ENCODE measurements around the gene DEPDC1. TPM values are rescaled to one million over a fixed set of nuclear protein-coding genes. Genes with fewer than 3 reads are reported as not detected.
"Not testable (repeated sequence)": the region's sequence is repeated elsewhere in the genome, so short reads cannot be mapped to it uniquely, and the experiment has no call there.

DEPDC1 gene
- total RNA-seq, 1 donor from 2014 or later = 4.6 TPM

DNA sequence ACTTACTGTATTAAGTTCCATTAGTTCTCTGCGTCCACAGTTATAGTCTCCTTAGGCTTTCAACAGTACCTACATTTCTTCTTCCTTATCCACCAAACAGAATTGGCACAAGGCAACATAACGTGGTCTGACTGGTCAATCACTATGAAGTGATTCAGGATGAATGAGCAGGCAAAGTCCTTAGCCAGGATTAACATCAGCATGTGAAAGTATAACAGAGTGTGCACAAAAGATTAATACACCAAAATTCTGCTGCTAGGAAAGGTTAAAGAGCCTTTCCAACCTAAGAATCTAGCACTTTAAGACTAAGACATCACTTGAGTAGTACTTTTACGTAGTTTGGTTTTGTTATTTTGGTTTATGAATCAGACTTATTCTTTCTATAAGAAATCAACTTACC, 15.8 kb downstream of the DEPDC1 start:
- H3K9me3 Mint-ChIP-seq (ENCODE audit: unreplicated experiment) = no peaks in the 10 kb centered on the region
- no peak for DNase-seq (ENCODE audit: low spot score)
- H3K36me3 Mint-ChIP-seq (ENCODE audit: low read depth, unreplicated experiment) = no peaks in the 10 kb centered on the region
- no peaks in the 10 kb centered on the region for H3K4me1 Mint-ChIP-seq (ENCODE audit: unreplicated experiment)
- H3K27ac Mint-ChIP-seq (ENCODE audit: unreplicated experiment) = no peak overlapping the region
- H3K27me3 Mint-ChIP-seq (ENCODE audit: unreplicated experiment) = no peaks in the 10 kb centered on the region
- TF ChIP-seq, protein P1, sequence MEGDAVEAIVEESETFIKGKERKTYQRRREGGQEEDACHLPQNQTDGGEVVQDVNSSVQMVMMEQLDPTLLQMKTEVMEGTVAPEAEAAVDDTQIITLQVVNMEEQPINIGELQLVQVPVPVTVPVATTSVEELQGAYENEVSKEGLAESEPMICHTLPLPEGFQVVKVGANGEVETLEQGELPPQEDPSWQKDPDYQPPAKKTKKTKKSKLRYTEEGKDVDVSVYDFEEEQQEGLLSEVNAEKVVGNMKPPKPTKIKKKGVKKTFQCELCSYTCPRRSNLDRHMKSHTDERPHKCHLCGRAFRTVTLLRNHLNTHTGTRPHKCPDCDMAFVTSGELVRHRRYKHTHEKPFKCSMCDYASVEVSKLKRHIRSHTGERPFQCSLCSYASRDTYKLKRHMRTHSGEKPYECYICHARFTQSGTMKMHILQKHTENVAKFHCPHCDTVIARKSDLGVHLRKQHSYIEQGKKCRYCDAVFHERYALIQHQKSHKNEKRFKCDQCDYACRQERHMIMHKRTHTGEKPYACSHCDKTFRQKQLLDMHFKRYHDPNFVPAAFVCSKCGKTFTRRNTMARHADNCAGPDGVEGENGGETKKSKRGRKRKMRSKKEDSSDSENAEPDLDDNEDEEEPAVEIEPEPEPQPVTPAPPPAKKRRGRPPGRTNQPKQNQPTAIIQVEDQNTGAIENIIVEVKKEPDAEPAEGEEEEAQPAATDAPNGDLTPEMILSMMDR (IDR thresholded peaks at IDR 0.05; ENCODE audit: unreplicated experiment) = no peak
- no peak overlapping the region for H3K4me3 Mint-ChIP-seq (ENCODE audit: unreplicated experiment)

DNA sequence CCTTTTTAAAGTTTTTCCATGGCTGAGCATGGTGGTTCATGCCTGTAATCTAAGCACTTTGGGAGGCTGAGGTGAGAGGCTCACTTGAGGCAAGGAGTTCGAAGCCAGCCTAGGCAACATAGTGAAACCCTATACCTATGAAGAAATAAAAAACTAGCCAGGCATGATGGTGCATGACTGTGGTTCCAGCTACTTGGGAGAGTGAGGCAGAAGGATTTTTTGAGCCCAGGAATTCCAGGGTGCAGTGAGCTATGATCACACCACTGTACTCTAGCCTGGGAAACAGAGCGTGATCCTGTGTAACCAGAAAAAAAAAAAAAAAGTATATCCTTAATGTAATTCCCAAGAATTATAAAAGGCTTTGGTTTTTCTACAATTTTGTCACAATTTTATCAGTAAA, 17.4 kb downstream of the DEPDC1 start:
- Mint-ChIP-seq H3K4me3 (ENCODE audit: unreplicated experiment) (no peak overlapping the region), H3K36me3 (ENCODE audit: low read depth, unreplicated experiment) (no peaks in the 10 kb centered on the region), H3K27ac (ENCODE audit: unreplicated experiment) (no peak overlapping the region), H3K27me3 (ENCODE audit: unreplicated experiment) (no peaks in the 10 kb centered on the region), H3K4me1 (ENCODE audit: unreplicated experiment) (no peaks in the 10 kb centered on the region), H3K9me3 (ENCODE audit: unreplicated experiment) (no peaks in the 10 kb centered on the region)
- TF ChIP-seq, protein P1 (IDR thresholded peaks at IDR 0.05; ENCODE audit: unreplicated experiment) = no peak
- no peak for DNase-seq (ENCODE audit: low spot score)

DNA sequence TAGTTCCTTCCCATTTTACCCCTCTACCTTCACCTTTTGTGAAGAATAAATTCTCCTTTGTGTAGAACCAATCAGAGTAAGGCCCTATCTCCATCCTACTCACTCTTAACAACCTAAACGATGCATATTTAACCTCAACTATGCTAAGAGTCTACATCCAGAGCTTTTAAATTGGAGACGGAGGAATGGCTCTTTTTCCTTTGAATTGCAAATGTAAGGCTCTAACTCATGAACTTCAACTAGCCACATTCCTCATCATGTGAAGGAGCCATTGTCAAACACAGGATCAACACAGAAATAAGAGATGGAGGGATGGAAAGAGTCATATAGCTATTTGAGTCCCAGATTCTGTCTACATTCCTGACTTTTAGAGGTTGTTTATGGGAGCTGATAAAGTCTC, 18.2 kb downstream of the DEPDC1 start:
- TF ChIP-seq, protein P1 (IDR thresholded peaks at IDR 0.05; ENCODE audit: unreplicated experiment) = no peak
- Mint-ChIP-seq H3K27me3 (ENCODE audit: unreplicated experiment) (no peaks in the 10 kb centered on the region), H3K4me3 (ENCODE audit: unreplicated experiment) (no peak overlapping the region), H3K27ac (ENCODE audit: unreplicated experiment) (no peak overlapping the region), H3K4me1 (ENCODE audit: unreplicated experiment) (no peaks in the 10 kb centered on the region), H3K9me3 (ENCODE audit: unreplicated experiment) (no peaks in the 10 kb centered on the region), H3K36me3 (ENCODE audit: low read depth, unreplicated experiment) (no peaks in the 10 kb centered on the region)
- no peak for DNase-seq (ENCODE audit: low spot score)

DNA sequence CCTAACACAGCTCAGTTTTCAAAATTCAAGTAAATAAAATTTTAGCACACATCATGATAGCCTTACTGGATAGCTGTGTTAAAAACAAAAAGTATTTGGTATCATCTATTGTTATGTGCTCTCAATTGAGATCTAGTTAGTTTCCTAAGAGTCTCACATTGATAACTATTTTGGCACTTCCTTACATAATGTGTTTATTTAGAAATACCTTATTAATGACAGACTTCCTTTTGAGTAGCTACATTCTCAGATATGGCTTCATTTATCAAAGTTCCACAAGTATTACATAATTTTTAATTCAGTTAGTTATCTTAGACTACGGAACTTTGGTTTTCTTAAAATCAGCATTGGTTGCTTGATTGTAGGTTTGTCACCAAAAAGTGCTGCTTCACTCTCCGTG, 20.3 kb downstream of the DEPDC1 start:
- not testable (repeated sequence) for H3K4me1 Mint-ChIP-seq (ENCODE audit: unreplicated experiment); H3K27me3 Mint-ChIP-seq (ENCODE audit: unreplicated experiment); H3K4me3 Mint-ChIP-seq (ENCODE audit: unreplicated experiment); H3K36me3 Mint-ChIP-seq (ENCODE audit: low read depth, unreplicated experiment); H3K9me3 Mint-ChIP-seq (ENCODE audit: unreplicated experiment); H3K27ac Mint-ChIP-seq (ENCODE audit: unreplicated experiment); DNase-seq (ENCODE audit: low spot score)

DNA sequence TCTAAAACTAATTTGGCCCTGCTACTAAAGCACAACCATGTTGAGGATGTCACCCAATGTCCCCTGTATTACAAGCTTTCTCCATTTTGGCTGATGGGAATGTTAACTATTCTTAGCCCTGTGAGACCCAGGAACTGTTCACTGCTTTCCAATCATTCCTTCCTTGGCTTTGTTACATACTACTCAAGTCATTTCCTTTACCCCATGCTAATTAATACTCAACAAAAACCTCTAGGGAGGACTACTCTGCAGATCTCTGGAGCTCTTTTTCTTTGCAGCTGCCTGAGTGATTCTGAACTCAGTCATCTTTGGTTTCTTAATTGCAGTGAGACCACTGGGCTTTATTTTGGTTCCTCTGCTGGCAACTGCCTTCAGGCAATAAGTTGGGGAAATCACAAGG, 23.8 kb downstream of the DEPDC1 start:
- no peaks in the 10 kb centered on the region for H3K9me3 Mint-ChIP-seq (ENCODE audit: unreplicated experiment)
- no peaks in the 10 kb centered on the region for H3K36me3 Mint-ChIP-seq (ENCODE audit: low read depth, unreplicated experiment)
- TF ChIP-seq, protein P1 (IDR thresholded peaks at IDR 0.05; ENCODE audit: unreplicated experiment) = no peak
- H3K4me3 Mint-ChIP-seq (ENCODE audit: unreplicated experiment) = no peak overlapping the region
- no peaks in the 10 kb centered on the region for H3K27me3 Mint-ChIP-seq (ENCODE audit: unreplicated experiment)
- no peak overlapping the region for H3K27ac Mint-ChIP-seq (ENCODE audit: unreplicated experiment)
- DNase-seq (ENCODE audit: low spot score) = no peak
- no peaks in the 10 kb centered on the region for H3K4me1 Mint-ChIP-seq (ENCODE audit: unreplicated experiment)
